Cardiac fibroblast (primary cell): ENCODE results near the gene NR4A3.

Experiments
- DNase-seq, 2 donors: peaks; one replicate each; pipeline versions ENCODE4 v3.0.0 to v3.0.0-alpha.2; 2010; ENCODE audit warnings: low read depth in 2 of 2
- H3K4me3 ChIP-seq, 2 donors: replicated peaks in 1 of 2; 1 replicate in 1 of 2; 2 replicates in 1 of 2; pipeline ENCODE4 v1.5.1; 2011; ENCODE audit warnings: low read depth in 2 of 2, low read length in 2 of 2, mild to moderate bottlenecking in 2 of 2, moderate library complexity in 1 of 2
- CTCF ChIP-seq: IDR thresholded peaks from one replicate; pipeline ENCODE4 v1.5.1; 2011; ENCODE audit warnings: low read depth, mild to moderate bottlenecking, low read length, inconsistent platforms

Gene NR4A3

GRCh38 chr9:99820685-99821395 is 845 bp upstream of the NR4A3 start:
- peak; percentile 76 to 88 for DNase-seq
- TF ChIP-seq CTCF, result no peak
- H3K4me3 ChIP-seq, result peak overlapping the region; percentile 86 to 91

- H3K4me3 ChIP-seq, result peak overlapping the region; percentile 86 to 91
- TF ChIP-seq CTCF, result no peak
- DNase-seq, result peak in 1 of 2 donors; percentile 63
These were observed 572 bp downstream of the NR4A3 start for GRCh38 chr9:99822109-99822805.

GRCh38 chr9:99822806-99823591 is 1.3 kb downstream of the NR4A3 start:
- H3K4me3 ChIP-seq, result peak overlapping the region; percentile 86 to 91
- peak; percentile 64 to 69 for DNase-seq
- no peak for TF ChIP-seq CTCF

- DNase-seq, result peak; percentile 15 to 35
- no peak for TF ChIP-seq CTCF
- peak overlapping the region; percentile 86 to 91 for H3K4me3 ChIP-seq
These were observed 2.1 kb downstream of the NR4A3 start for GRCh38 chr9:99823681-99824377.

- H3K4me3 ChIP-seq, result peak overlapping the region; percentile 86 to 91
- DNase-seq, result peak in 1 of 2 donors; percentile 31
- TF ChIP-seq CTCF, result peak; percentile 50
These were observed 2.9 kb downstream of the NR4A3 start for GRCh38 chr9:99824378-99825171.
